Stimulated activated CD4-positive, alpha-beta T cell treated with anti-CD3 and anti-CD28 coated beads, Interleukin-1b, Interleukin-23, amount 100 ng/mL, for 4 hours (primary cell): ENCODE results near the gene ZNF784.
"Not testable (repeated sequence)": the region's sequence is repeated elsewhere in the genome, so short reads cannot be mapped to it uniquely, and the experiment has no call there.

Experiments used
- DNase-seq, 2 donors: peaks; one replicate each; pipeline ENCODE4 v3.0.0-alpha.2; 2020; ENCODE audit warnings: low read depth in 2 of 2

The ZNF784 gene

GRCh38 chr19:55585658-55586339, 38.6 kb downstream of the ZNF784 start:
- DNase-seq: peak in 1 of 2 donors; percentile 65

GRCh38 chr19:55584871-55585270, 39.5 kb downstream of the ZNF784 start:
- no peak for DNase-seq

- DNase-seq: not testable (repeated sequence)
Observed at GRCh38 chr19:55583897-55584296, 40.5 kb downstream of the ZNF784 start.

GRCh38 chr19:55582284-55582683, 42.1 kb downstream of the ZNF784 start:
- DNase-seq: not testable (repeated sequence)

GRCh38 chr19:55581823-55582223, 42.5 kb downstream of the ZNF784 start:
- no peak for DNase-seq

GRCh38 chr19:55581145-55581822, 43.1 kb downstream of the ZNF784 start:
- DNase-seq: no peak

GRCh38 chr19:55580628-55581144, 43.7 kb downstream of the ZNF784 start, which contains the start of gene ZNF579:
ZNF579 (minus strand) TSS chr19:55580848; CDS start chr19:55579639, 1,209 bp downstream.
- DNase-seq: peak; percentile 60 to 76

GRCh38 chr19:55579766-55580621, 44.4 kb downstream of the ZNF784 start:
- DNase-seq: no peak

GRCh38 chr19:55578761-55579747, 45.3 kb downstream of the ZNF784 start:
- DNase-seq: no peak

GRCh38 chr19:55578031-55578760, 46.2 kb downstream of the ZNF784 start:
- no peak for DNase-seq

GRCh38 chr19:55576746-55577145, 47.6 kb downstream of the ZNF784 start:
- DNase-seq: no peak

GRCh38 chr19:55573929-55574328, 50.4 kb downstream of the ZNF784 start:
- not testable (repeated sequence) for DNase-seq
